ENCODE data around the gene CETN1. TPM values are rescaled to one million over a fixed set of nuclear protein-coding genes. Genes with fewer than 3 reads are reported as not detected.

Gene CETN1
- not detected for total RNA-seq

GRCh38 chr18:580154-580553 is at the start of gene CETN1:
Gene CETN1 (plus strand): TSS chr18:580380. CDS start chr18:580409, 29 bp downstream.
- no peak for FAIRE-seq

GRCh38 chr18:532018-532417 is 48.2 kb upstream of the CETN1 start:
- no peak for DNase-seq (ENCODE audit: low spot score in 2 of 2)
- no peak for FAIRE-seq

More at GRCh38 chr18:580154-580553, at the start of gene CETN1:
- DNase-seq (ENCODE audit: low spot score in 2 of 2), result no peak

GRCh38 chr18:532632-533031 is 47.5 kb upstream of the CETN1 start:
- DNase-seq (ENCODE audit: low spot score in 2 of 2), result no peak
- no peak for FAIRE-seq

DNA sequence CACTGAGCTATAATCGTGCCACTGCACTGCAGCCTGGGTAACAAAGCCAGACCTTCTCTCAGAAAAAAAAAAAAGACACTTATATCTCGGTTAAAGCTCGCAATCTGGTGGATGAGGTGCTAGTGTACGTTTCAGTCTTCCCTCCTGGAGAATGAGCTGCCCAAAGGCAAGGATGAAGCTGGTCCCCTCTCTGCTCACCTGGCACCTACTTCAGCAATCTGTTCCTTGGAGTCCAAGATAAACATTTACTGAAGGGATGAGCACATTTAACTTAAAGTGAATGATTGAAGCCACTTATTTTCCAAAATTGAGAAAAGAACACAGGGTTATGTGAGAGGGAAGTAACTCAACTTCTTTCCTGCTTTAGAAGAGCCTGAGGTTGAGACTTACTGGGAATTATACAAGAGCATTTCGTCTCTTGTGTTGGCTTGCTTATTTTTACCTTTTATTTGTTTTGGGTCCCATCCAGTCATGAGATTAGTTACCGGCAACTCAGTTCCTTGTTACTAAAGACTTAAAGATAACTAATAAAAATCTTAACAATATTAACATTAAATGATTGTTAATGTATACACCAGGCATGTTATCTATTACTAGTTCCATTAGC is 46.1 kb upstream of the CETN1 start:
- FAIRE-seq (no peak), DNase-seq (ENCODE audit: low spot score in 2 of 2) (no peak)

DNA sequence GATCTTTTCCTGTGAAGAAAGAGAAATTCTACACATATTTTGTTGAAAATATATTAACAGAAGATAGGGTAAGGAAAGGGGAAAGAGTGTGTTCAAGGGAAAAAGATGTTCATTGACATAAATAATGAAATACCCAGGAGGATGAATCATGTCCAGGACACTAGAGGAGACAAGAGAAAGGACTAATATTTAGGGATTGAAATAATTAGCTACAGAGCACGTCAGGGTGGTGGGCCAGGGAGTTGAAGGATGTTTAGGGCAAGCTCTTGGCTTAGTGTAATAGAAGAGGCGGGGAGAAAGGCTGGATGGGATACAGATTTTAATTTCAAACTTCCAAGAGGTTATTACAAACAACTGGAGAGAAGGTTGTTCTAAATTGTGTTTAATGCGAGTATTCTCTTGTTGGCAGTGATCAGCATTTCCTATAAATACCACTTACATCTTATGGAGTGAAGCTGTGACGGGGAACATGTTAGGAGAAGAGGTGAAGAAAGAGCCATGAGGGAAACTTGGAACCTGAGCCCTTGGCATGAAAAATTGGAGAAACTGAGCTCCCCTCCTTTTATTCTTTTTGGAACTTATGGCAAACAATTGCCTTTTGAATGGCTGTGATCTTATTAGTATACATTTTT is 36.6 kb upstream of the CETN1 start:
- DNase-seq (ENCODE audit: low spot score in 2 of 2) (no peak), FAIRE-seq (no peak)

- DNase-seq (ENCODE audit: low spot score in 2 of 2), result no peak
- FAIRE-seq, result no peak
These were observed 30.2 kb upstream of the CETN1 start for GRCh38 chr18:549967-550366.

GRCh38 chr18:551404-552061 is 28.6 kb upstream of the CETN1 start:
- no peak for FAIRE-seq
- no peak for DNase-seq (ENCODE audit: low spot score in 2 of 2)

DNA sequence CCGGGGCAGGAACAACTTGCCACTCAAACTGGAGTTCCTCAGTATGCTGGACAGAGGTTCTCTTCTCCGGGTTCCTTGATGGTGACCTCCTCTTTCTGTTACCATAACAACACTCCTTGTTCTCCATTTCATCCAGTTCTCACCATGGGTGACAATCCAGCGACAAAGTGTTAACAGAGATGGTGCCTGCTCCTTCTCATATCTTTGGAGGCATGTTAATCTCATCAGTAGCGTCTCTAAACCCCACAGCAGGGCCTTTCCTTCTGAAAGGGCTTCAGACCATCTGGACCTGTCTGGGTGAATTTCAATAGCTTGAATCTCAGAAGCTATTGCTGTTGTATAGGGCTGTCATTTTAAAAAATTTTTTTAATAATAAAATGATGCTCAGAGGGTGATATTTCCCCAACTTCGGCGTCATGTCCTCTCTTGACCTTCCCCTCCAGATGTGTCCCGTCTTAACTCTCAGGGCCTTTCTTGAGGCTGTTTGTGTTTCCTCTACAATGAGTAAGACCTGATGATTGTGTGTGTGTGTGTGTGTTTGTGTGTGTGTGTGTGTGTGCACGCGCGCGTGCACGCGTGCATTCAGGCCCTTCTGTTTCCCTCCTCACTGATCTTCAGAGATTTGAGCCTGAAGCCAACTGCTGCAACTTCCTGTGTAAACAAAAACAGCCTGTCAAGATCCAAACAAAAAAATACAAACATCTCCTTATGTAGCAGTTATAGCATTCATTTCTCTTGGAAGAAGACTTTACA is 24.3 kb upstream of the CETN1 start:
- FAIRE-seq (no peak), DNase-seq (ENCODE audit: low spot score in 2 of 2) (no peak)

DNA sequence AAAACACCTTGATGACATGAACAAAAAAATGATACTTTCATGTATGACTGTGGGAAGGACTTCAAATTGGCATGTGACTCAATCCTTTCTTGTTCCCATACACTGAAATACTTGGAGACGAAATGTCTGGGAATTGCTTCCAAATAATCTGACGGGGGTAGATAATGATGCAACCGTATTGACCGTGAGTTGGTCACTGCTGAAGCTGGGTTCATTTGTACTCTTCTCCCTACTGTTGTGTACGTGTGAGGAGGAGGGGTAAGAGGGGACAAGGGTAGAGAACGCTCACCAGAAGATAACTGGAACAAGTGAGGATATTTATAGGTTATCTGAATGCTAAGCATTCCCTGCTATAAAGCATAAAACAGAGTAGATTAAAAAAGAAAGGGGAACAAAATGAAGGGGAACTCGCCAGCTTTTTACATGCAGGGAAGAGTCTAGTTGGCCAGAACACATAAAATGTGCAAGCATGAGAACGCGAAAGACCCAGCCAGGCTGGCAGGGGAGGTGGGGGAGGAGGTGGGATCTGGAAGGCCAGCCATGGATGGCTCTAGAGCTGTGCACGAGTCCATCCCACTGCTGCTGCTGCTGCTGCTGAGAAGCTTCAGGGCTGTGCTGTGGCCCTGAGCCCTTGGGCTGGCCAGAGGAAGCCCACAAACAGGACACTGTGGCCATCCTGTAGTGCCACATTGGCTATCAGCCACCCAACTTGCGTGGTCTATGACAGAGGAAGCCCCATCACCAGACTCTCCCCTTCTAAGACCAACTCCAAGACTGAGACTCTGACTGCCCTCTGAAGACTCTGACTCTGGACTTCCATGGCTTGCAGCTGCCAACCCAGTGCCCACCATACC is 15.2 kb upstream of the CETN1 start:
- FAIRE-seq (no peak), DNase-seq (ENCODE audit: low spot score in 2 of 2) (no peak)

DNA sequence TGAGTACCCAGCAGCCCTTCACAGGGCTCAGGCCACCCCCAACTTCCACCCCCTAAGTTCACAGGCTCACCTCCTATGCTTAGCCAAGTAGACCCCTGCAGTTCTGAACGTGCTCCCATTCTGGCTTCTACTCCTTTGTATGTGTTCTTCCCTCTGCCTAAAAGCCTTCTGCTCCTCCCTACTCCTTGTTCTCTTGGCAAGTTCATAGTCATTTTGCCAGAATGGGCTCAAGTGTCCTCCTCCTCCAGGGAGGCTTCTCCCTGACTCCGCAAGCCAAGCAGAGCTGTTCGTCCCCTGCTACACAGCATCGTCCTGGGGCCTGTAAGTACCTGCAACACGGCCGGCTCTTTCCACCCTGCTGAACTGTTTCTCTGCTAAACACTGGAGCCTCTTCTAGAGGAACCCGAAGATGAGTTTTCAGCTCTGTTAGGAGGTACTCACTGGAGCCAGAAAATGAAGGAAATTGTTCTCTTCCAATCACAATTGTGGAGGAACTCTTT is 14.6 kb upstream of the CETN1 start:
- FAIRE-seq (no peak), DNase-seq (ENCODE audit: low spot score in 2 of 2) (no peak)

DNA sequence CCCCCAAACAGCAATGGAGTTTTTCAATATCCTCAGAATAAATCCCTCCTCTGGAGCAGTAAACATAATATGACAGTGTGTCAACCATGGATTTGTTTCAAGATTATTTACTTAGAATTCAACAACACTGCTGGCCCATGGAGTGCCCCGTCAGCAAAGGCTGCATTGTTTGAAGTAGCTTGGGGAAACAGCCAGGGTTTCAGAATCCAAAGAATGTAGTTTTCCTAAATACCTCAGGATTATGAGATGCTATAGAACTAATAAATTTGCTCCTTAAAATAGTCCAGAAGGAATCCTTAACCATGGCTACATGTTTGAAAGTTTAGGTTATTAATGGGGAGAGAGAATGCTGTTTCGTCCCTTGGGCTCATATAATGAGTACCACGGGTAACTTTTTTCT is 13.1 kb upstream of the CETN1 start:
- no peak for FAIRE-seq

DNA sequence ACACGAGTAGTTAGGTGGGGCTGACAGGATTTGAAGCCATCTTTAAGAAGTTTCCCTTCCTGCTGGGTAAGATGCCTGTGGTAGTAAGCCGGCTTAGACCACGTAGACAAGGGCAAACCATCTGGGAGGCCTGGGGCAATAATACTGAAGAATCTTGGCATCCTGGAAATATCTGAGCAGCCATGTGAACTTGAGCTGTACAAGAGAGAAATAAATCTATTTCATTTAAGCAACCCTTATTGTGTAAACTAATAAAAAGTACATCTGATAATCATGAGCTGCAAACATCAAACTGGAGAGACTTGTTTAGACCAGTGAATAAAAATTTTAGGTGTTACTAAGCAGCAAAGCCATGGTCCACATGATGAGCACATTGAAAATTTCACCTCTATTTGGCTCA is 11.4 kb upstream of the CETN1 start:
- DNase-seq (ENCODE audit: low spot score in 2 of 2), result no peak
- no peak for FAIRE-seq

More for the DNA sequence above, 13.1 kb upstream of the CETN1 start:
- no peak for DNase-seq (ENCODE audit: low spot score in 2 of 2)

GRCh38 chr18:570256-570655 is 9.9 kb upstream of the CETN1 start:
- DNase-seq (ENCODE audit: low spot score in 2 of 2) (no peak), FAIRE-seq (no peak)

DNA sequence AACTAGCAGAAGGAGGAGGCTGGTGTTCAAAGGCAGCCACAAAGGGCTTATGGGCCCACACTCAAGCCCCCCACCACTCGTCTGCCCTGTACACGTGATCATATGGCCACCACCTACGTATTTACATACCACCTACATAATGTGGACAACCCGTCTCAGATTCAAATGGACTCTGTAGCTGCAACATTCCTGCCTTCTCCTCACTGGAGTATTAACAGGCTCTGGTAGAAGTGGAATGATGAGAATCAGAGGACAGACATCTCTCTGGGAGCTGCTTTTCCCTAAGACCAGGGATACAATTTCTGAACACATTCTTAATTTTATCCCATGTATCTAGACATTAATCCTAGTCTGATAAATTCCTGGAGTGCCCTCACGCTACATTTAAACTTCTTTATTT is 9.5 kb upstream of the CETN1 start:
- no peak for DNase-seq (ENCODE audit: low spot score in 2 of 2)
- FAIRE-seq, result no peak

DNA sequence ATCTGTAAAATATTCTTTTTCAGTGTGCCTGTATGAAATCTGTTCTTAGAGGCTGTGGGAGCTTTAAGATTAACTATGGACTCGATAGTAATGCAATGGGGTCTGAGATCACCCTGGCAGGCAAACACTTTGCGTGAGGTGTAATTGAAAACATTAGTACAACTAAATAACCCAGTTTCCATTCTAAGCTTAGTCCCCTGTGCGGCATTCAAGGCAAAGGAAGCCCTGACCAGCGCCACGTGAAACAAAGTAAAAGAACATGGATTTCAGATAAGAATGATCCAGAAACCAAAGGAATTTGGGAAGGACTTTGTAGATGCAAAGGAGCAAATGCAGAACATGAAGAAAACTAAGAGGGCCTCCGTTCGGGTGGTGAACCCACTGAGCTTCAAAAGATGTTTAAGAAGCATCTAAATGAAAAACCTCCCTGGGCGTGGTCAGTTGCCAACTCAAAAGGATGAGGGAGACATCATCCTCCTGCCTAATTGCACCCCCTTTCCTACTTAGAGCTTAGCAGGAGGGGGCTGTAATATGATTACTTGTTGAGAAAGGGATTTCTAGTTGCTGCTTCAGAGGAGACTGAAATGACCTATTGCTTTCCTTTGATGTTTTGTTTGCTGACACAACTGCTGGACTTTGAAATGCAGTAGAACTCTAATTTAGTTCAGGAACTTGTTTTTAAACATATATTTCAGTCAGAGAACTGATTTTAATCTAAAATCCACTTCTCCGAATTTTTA is 7.9 kb upstream of the CETN1 start:
- FAIRE-seq (no peak), DNase-seq (ENCODE audit: low spot score in 2 of 2) (no peak)

GRCh38 chr18:572831-573289 is 7.3 kb upstream of the CETN1 start:
- no peak for FAIRE-seq
- no peak for DNase-seq (ENCODE audit: low spot score in 2 of 2)

DNA sequence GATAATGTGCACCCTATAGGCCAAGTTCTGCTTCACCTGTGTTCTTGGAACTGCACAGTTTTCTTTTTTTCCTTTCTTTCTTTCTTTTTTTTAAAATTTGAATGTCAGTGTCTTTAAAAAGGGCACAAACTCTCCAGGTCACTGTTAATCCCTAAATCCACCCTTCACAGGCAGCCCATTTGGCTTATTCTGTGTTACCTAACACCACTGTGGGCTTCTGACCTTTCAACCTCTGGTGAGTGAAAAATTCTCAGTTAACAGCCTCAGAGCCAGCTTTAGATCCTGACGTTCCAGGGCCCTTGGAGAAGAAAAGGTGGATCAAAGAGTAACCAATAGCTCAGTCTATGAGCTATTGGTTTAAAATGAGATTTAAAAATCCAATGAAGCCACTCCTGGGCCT is 6.8 kb upstream of the CETN1 start:
- no peak for DNase-seq (ENCODE audit: low spot score in 2 of 2)
- no peak for FAIRE-seq

- FAIRE-seq, result no peak
These were observed 5.9 kb upstream of the CETN1 start for GRCh38 chr18:574149-574860.

More at GRCh38 chr18:574149-574860, 5.9 kb upstream of the CETN1 start:
- no peak for DNase-seq (ENCODE audit: low spot score in 2 of 2)
